HG03442 (cell line): ENCODE results near the gene TSPYL1.
"Not testable (repeated sequence)": the region's sequence is repeated elsewhere in the genome, so short reads cannot be mapped to it uniquely, and the experiment has no call there.

Experiments used
- ATAC-seq: cut with Tn5 transposase; IDR thresholded peaks from one replicate; pipeline ENCODE4 v1.9.1; 2021; ENCODE audit warnings: mild to moderate bottlenecking, moderate library complexity; ENCODE audit not compliant: unreplicated experiment

Gene TSPYL1

DNA sequence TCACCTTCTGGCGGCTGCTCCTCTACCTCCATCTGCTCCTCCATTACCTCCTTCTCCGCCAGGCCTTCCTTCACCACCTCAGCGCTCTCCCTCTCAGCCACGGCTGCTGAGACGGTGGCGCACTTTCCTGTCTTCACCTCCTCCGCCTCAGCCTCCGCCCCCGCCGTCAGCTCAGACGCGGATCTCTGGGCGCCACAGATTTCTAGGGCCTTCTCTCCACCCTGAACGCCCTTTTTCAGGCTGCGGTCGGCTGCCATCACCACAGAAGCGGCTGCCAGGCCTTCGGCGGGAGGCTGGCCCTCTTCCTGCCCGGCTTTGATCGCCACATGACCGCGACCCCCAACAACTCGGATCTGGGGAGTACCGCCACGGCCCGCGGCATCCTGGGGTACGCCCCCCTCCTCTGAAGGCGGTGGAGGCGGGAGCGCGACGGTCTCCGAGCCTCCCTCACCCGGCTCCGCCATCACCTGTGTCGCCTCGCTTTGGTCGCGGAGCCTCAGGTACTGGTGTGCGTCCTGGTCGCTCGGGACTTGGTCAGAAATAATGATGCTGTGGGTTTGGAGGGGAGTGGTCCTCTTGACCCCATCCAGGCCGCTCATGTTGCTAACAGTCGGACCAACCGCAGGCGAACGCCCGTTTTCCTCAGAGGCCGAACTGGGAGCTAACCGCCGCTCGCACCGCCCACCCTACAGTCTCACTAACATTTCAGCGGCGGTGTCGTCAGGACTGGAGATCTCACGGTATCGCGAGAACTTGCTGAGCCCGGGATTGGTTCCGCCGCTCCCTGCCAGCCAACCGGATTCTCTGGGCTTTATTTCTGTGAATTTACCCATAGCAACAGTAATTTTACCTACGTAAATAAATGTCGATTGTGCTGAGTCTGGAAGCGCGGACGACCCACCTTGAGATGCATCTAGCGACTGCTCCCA is at the start of gene TSPYL1:
TSS of gene TSPYL1 (minus strand) at position 699 of the 929 bp plus-strand sequence. CDS start at position 599, 100 bp downstream.
- peak; percentile 91 for ATAC-seq

DNA sequence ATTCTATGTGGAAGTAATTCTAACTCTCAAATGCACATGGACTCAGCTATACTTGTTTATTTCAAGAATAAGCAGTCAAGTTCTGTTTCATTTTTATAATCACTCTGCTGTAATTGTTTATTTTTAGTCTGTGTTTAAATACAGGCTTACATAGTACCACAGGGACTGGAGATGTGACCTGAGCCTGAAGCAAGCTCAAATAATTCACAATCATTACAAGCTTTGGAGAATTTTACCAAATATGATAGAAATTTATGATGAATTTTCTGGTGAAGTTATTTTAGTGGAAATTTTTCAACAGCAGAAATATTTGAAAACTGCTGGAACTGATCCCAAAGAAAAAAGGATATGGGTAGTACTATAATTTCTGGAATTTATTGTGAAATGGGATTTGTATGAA is 49.4 kb upstream of the TSPYL1 start:
- ATAC-seq, result no peak

DNA sequence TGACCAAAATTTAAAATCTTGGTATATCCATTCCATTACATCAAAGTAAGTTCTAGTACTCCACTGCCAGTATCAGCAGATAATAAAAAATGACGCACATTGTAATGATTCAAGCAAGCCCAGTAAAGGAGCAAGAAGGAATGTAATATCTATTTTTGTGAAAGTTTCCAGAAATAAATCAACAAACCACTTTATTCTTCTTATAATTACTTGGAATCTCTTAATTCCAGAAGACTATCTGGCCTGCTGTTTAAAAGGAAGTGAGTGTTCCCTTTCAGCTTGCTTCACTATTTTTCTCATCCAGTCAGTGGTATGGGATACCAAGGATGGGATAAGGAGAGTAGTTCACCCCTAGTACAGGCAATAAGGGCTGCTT is 48.8 kb upstream of the TSPYL1 start:
- ATAC-seq, result no peak

GRCh38 chr6:116327803-116328527 is 48.2 kb upstream of the TSPYL1 start:
- ATAC-seq, result no peak

- ATAC-seq, result no peak
Observed at GRCh38 chr6:116326996-116327395, 47.3 kb upstream of the TSPYL1 start.

DNA sequence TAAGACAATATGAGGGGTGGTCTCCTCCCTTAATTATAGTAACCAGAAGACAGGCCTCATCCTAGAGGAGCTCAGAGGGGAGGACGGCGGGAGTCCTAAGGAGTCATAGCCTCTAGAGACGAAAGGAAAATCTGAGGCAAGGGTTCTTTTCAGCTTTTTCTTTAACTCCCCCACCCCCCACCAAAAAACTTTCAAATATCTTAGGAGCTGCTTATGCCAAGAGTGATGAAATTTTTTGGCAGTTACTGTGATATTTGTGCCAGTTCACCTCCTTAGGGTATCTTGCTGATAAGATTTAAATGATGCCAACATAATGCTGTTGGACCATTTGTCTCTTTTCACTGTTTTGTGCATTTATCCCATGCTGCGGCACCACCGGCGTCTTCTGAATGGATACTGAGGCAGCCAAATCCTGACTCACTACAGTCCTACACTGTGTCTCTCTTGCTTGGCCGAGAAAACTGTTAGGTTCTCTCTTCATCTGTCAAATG is 46.5 kb upstream of the TSPYL1 start:
- no peak for ATAC-seq

DNA sequence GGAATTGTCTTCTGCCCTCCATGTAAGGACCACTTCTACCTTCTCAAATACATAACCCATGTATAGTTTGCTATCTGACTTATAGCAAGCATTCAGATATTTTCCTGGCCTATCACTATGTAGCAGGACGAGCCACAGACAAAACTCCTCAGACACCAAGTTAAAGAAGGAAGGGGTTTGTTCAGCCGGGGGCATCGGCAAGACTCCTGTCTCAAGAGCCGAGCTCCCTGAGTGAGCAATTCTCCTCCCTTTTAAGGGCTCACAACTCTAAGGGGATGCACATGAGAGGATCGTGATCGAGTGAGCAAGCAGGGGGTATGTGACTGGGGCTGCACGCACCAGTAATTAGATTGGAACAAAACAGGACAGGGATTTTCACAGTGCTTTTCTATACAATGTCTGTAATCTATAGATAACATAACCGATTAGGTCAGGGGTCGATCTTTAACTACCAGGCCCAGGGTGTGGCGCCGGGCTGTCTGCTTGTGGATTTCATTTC is 46.0 kb upstream of the TSPYL1 start:
- ATAC-seq, result not testable (repeated sequence)

DNA sequence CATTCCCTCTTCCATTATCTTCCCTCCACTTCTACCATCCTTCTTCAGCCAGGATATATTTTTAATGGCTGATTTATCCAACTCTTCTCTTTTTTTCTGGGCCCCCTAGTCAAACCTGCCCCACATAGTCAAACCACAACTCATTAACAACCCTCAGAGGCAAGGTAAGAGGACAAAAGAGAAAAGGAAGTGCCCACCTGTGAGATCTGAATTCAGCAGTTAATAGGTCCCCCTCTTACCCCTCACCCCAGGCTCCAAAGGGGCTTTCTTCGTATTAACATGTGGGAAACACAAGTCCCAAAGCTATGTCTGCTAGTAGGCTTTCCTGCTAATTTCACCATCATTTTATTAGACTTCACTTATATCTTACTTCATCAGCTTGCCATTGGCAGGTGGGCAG is 44.1 kb upstream of the TSPYL1 start:
- no peak for ATAC-seq

GRCh38 chr6:116321933-116322332 is 42.2 kb upstream of the TSPYL1 start:
- ATAC-seq, result not testable (repeated sequence)

DNA sequence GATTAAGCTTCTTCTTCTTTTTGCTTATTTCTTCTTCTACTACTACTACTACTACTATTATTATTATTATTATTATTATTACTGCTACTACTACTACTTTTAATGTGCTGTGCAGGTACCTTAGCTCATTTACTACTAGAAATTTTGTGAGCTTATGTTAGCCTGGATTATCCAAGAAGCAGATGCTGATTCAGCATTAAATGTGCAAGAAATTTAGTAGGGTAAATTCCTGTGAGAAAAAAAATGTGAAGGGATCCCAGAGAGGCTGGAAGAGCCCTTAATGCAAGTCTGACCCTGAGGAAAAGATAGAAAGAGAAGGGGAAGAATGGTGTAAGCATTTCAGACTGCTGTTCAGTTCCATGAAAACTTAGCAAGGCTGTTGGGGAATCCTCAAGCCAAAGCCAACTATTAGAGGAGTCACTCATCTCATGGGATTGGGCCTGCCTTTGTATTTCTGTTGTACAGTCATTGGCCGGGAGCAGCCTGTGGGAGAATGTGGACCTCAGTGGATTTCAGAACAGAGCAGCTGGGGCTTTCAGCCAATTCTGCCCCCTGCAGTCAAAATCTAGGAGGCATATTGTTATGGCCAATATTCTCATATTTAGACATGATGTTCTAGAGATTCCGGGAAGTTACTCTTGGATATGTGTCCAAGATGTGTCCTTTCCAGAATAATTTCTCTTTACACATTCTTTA is 37.2 kb upstream of the TSPYL1 start:
- no peak for ATAC-seq

- peak; percentile 63 for ATAC-seq
Observed at GRCh38 chr6:116314878-116315277, 35.1 kb upstream of the TSPYL1 start.

- ATAC-seq, result no peak
Observed at GRCh38 chr6:116314218-116314617, 34.5 kb upstream of the TSPYL1 start.

DNA sequence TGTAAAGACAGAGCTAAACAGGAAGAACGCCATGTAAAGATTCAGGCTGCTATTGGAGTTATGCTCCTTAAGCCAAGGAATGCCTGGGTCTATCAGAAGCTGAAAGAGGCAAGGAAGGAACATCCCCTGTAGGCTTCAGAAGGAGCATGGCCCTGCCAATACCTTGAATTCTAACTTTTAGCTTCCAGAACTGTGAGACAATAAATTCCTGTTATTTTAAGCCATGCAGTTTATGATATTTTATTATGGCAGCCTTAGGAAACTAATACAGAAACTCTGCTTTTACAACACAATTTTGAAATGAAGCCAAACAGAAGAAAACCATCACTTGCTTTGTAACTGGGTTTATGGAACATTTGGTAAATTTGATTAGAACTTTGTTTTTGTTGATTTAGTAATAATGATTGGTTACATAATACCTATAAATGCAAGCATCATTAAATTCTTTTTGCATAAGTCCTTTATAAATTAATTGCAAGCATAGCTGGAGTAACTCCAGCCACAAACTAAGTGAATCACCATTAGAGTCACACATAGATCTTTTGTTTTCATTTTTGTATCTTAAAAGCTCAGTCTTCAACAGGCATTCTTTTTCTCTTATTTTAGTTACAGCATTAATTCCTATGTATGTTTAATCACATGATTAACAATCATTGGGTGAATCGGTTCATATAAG is 33.5 kb upstream of the TSPYL1 start:
- no peak for ATAC-seq

GRCh38 chr6:116309657-116310056 is 29.9 kb upstream of the TSPYL1 start:
- no peak for ATAC-seq

GRCh38 chr6:116309001-116309400 is 29.3 kb upstream of the TSPYL1 start:
- ATAC-seq, result no peak

GRCh38 chr6:116307633-116308032 is 27.9 kb upstream of the TSPYL1 start:
- ATAC-seq, result no peak

- ATAC-seq, result no peak
Observed at GRCh38 chr6:116307001-116307400, 27.3 kb upstream of the TSPYL1 start.

DNA sequence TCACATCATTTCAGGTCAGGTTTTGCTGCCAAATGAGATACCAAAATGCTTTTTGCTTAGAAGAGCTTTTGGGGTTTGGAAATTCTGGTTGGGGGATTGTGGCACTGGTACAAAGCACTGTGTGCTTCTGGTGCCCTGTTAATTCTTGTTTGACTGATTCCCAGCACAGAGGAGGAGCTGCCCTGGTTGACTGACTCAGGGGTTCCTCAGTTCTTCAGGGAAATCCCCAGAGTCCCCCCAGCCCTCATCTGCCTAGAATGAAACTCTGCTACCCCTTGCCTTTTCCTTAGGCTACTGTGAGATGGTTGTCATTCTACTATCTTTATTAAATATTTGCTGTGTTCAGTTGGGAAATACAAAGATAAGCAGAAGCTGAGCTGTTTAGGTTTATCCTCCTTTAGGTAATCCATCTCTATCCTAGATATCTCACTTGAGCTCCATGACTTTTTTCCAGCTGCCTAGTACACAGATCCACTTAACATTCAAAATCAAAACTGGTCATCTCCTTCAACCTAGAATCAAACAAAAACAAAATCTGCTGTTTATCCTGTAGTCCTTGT is 24.9 kb upstream of the TSPYL1 start:
- ATAC-seq, result no peak

GRCh38 chr6:116301104-116301503 is 21.4 kb upstream of the TSPYL1 start:
- no peak for ATAC-seq

- ATAC-seq, result no peak
Observed at GRCh38 chr6:116300566-116300965, 20.8 kb upstream of the TSPYL1 start.
